GM21576 (cell line): ENCODE data around the gene RREB1.

Source experiments
- ATAC-seq: cut with Tn5 transposase; IDR thresholded peaks from one replicate; pipeline ENCODE4 v1.9.1; 2021; ENCODE audit warnings: mild to moderate bottlenecking, moderate library complexity; ENCODE audit not compliant: unreplicated experiment

The RREB1 gene

DNA sequence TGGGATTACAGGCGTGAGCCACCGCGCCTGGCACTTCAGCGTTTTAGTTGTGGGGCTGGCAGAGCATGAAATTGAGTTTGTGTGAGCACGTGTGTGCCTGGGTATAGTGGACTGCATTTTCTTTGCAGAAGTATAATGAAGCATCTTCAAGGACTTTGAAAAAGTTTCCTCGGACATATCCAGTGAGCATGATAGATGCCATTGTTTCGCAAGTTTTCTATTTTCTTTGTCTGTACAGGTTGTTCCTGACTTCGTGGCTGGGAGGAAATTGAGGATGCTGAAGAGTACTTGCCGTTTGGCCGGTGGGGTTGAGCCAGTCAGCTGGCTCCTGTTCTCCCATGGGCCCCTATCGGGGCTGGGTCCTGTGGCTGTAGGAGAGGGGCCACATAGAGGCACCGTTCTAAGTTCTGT is 55.9 kb downstream of the RREB1 start:
- ATAC-seq: no peak

DNA sequence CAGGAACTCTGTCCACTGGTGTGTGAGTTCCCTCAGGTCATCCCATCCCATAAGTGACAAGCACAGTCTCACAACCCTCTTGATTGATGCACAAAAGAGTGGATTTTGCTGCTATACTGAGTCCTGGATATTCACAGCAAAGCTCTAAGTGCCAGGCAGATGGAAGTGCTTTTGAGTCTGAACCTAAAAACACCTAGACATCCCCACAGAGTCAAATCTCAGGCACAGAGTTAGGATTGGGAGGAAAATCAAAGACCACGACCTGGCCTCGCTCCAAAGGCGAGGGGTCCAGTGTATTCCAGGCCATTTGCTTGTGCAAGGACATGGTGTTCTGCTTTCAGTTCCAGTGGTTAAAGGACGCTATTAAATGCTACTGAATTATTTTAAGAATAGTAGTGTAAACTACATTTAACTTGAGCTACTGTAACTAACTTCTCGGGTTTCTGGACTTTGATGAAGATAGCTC is 56.8 kb downstream of the RREB1 start:
- ATAC-seq: no peak

DNA sequence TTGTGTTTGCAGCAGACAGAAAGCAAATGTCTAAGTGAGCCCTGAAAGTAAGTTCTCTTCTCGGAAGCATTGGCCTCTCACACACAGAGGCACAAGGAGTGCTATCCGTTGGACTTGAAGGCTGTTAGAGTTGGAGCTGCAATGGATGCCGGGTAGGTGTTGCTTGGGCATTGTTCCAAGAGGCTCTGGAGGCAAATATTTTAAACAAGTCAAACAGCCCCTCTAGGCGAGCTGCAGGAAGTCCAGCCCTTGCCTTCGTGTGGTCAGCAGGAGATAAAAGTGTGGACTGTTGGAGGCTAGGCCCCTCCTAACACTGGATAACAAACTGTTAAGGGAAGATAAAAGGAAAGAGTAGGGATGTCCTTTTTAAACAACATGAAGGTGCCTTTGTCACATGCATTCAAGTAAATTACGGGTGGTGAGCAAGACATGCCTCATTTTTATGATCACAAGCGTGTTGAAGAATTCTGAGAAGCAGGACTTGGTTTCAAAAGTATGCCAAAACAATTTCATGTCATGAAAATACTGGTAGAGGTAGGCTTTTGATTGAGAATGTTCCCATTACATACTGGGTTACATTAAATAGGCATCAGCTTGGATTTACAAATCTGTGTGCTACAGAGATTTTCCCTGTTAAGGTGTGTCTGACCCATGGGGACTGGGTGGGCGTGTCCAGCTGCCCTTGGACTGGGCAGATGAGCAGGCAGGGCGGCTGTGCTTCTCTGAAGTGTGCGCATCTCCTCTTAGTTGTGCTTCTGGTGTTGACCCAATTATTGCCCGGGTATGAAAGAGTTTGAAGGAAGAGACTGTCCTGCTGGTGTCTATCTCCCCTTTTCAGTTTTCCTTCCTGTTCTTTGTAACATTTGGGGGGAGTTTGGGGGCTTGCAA is 57.5 kb downstream of the RREB1 start:
- ATAC-seq: no peak

DNA sequence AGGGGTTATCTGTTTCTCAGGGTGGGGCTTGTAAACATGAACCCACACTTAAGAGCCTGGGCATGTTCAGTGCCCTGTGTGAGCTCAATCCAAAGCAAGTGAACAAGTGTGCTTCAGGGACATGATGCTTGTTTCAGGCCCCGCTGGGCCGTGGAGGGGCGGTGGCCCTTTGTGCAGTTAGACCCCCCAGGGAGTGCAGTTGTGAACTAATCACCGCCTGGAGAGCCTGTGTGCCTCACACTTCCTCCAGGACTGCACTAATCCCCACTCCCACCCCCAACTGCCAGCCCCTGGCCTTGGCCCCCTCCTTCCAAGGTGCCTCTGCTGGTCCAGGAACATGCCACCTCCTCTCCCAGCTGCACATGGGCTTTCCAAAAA is 58.1 kb downstream of the RREB1 start:
- no peak for ATAC-seq

DNA sequence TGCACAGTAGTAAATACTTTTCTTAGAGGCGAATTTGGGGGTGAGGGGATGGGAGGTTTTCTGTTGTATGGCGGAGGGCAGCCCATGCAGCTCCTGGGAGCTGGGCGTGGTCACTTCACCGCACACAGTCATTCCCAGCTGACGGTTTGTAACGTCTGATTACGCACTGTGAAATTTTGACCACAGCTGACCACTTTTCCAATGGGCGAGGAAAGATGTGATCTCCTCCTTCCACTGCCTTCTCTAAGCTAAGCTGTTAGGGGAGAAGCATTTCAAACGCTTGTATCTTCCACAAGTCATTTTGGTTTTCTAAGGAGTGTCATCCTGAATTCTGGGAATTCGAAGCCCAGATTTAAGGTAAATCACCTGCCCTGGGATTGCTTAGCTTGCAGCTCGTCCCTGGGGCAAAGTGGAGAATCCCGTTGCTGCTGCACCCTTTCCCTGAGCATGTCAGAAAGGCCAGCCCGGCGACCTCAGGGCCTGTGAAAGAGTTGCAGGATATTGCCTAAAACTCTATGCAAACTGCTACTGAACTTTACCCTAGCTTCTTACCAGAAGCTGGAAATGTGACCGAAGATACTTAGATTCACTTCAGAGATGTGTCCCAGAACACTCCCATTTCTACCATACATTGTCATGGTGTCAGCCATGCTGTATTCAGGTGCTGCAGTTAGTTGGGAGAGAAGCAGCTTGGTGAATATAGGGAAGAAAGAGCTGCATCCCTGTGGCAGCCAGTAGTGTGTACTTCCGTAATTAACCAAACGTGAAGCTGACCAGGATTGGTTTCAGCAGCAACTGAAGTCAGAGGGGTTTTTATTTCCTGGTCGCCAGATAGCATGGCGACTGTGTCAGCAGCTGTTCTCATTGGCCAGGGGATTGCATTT is 58.9 kb downstream of the RREB1 start:
- ATAC-seq: no peak

DNA sequence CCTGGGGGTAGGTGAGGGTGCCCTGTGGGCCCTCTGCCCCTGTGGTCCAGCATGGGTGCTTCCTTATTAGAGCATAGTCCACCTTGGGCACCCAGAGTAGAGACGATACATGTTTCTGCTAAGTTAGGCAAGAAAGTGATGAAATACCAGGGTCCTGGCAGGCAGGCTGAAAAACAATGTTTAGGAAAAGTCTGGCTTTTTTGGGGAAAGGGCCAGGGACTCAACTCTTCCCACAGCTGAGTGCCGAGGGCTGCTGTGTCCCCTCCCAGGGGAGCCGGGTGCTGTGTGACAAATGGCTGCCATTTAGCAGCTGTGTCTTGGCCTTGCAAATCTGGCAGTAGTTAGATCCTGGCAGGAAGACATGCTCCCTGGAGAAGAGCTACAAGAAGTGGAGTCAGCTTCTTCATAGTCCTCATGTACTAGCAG is 61.5 kb downstream of the RREB1 start:
- no peak for ATAC-seq

DNA sequence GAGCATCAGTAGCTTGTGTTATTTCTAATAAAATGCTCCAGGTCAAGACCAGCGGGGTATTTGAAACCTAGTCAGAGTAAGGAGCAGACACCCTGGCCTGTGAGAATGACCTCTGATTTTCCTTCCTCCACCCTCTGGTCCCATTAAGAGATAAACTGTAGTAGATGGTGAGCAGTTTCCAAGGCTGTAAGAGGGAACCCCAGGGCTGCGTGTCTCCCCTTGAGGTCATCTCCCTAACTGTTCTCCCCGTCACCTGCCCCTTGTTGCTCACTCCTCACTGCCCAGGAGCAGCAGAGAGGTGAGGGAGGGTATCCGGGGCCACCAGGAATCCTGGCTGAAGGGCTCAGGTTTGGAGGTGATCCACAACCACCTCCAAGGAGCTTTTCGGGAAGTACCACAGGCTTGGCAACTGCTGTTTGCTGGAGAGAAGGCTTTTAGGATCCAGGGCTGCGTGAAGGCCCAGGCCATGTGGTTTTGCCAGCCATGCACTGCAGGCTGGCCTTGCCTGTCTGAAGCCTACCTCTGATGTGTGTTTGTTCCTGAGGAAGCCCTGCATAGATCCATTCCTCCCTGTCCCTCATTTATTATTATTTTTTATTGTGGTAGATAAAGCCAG is 62.5 kb downstream of the RREB1 start:
- no peak for ATAC-seq

DNA sequence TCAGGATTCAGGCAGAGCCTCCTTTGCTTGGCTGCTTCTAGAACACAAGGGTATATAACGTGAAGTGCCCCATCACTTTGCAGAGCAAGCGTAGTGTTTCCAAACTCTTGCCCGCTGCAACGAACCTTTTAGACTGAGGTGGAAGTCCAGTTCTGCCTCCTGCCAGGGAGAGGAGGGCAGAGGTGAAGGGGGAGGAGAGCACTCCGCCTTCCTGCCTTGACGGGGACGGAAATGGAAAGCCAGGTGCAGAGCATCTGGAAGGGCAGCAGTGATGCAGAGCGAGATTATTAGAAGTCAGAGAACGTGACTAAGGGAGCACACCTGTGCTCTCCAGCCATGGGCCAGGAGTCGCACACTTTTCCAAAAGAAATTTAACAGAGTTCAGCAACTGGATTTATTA is 63.4 kb downstream of the RREB1 start:
- ATAC-seq: no peak

DNA sequence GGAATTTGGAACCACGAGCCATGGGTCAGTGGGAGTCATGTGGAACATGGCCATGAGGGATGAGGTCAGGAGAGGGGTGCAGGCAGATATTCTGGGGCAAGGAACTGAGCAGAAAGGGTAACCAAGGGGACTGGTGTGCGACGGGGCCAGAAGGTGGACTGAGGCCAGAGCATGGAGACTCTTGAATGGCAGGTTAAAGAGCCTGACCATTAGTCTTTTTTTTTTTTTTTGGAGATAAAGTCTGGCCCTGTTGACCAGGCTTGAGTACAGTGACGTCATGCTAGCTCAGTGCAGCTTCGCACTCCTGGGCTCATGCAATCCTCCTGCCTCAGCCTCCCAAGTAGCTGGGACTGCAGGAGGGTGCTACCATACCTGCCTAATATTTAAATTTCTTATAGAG is 64.0 kb downstream of the RREB1 start:
- no peak for ATAC-seq

DNA sequence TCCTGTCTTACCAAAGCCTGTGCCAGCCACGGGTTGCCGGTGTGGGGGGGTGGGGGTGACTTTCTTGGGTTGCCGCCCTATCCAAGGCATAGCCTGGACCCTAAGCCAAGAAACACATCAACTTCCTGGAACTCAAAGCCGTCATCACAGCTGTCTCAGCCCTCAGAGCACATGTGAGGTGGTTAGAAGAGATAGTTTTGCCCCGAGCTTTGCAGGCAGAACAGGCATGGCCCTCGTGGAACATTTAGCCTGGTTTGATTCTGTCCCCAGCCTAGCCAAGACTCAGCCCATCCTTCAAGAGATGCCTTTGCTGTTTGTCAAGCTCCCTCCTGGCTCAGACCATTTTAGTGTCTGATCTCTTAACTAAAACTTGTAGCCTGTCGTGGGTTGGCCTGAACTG is 64.9 kb downstream of the RREB1 start:
- ATAC-seq: no peak

DNA sequence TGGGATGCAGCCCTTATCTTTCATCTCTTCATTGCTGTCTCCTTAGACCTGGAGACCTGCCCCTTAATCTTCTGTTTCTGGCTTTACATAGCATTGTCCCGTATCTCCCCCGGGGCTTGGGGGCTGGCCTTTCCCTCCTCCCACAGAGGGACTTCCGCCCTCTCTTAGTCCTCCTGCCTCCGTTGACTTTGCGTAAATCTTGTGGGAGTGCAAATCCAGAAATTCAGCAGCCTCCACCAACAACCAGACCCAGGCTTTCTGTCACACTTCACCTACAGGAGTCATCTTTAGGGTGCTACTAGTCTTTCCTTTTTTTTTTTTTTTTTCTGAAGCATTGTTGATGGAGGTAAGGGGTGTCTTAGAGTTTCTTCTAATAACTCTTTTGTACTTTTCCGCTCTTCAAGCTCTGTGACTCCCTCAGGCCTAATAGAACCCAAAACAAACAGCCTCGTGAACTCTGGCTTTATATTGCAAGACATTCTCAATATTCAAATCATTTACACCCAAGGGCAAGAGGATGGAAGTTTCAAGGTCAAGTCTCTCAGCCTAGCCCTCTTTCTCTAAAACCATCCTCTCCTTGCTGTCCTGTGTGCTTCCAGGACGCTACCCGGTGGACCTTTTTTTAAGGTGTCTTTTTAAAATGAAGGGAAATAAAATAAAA is 66.2 kb downstream of the RREB1 start:
- no peak for ATAC-seq

DNA sequence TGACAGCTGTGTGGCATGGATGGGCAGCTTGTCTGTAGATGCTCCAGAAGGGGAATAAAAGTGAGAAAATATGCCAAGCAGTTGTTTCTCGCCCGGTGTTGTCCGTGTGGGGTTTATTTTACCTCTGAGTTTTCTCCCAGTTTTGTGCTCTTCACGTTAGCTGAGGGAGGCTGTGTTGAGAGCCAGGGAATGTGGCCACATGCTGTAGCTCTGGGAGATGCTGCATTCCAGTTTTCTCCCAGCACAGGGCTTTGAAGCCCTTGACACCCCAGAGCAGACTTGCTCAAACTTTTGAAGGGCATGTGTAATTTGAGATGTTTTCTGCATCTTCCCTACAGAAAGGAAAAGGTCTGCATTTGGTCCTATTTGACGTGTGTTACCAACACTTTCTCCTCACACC is 67.7 kb downstream of the RREB1 start:
- ATAC-seq: no peak

DNA sequence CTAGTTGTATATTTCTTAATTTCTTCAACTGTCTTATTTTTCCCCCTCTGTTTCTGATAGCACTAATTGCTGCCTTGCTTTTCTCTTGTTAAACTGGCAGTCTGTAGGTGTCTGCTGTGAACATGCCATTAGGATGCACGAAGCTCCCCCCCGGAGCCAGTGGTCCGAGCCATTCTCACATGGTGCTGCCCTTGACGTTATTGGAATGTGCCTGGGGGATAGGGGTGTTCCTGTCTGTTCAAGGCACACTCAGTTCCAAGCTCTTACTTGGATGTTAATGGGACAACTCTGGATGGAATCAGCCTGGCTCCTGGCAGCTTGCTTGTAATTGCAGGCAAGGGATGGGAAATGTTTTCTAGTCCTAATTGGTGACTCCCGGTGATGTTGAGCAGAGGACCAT is 68.4 kb downstream of the RREB1 start:
- ATAC-seq: no peak

DNA sequence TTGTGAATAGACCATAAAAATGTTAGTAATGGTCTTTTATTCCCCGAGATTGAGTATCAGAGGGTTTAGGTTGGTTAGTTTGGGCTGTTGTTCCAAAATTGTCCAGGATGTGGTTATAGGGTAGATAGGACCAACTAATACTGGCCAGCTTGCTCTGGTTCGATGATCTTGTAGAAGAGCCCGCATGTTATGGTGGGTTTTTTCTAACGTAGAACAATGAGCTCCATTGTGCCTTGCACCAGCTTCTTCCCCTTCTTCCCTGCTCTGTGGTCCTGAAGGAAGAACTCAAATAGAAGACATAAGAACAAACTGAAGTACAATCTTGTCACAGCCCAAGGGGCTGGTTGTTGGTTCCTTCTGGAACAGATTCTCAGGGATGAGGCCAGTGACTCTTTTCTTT is 70.5 kb downstream of the RREB1 start:
- ATAC-seq: no peak

DNA sequence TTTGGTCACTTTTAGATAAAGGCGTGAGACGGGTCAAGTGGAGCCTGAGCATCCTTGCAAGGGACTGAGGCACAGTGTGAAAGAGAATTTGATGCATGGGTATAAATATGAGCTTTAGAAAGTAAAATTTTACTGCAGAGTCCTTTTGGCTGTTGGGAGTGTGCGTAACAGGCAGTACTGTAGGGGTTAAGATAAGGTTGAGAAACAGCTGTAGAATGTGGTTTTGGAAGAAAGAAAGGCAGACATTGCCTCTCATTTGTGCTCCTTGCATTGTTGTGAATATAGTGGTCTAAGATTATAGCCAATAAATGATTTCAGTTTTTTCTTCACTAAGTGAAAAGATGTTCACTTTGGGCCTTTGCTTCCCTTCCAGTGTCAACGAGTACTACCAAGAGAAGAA is 73.0 kb downstream of the RREB1 start:
- no peak for ATAC-seq

DNA sequence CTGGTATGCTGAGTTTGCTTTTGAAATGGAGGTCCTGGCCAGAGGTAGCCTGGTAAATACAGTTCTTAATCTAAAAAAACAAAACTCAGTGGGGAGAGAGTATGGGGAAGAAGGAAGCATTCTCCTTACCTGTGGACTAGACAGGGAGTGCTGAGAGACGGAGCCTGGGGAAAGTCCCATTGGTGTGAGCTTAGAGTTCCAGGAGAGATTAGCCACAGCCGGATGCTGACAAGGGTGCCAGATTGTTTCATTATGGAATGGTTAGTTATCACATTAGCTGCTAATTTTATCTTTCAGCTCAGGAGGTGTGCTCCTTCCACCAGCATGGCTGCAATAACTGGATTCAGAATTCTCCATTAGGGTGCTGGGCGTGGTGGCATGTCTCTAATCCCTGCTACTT is 75.9 kb downstream of the RREB1 start:
- no peak for ATAC-seq

DNA sequence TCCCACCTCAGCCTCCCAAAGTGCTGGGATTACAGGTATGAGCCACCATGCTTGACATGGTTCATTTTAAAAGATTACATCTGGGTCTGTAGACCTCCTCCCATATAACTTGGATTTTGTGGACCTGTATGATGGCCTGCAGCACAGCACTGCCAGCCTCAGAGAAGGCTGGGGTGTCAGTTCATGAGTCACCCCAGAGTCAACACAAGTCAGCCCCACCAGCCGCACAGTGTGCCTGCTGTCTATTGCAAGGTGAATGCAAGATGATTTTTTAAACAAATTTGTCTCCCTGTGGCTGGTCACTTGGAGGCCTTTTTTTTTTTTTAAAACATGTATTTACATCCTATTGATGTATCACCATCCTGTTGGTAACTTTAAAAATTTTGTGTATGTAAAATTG is 76.7 kb downstream of the RREB1 start:
- ATAC-seq: no peak

DNA sequence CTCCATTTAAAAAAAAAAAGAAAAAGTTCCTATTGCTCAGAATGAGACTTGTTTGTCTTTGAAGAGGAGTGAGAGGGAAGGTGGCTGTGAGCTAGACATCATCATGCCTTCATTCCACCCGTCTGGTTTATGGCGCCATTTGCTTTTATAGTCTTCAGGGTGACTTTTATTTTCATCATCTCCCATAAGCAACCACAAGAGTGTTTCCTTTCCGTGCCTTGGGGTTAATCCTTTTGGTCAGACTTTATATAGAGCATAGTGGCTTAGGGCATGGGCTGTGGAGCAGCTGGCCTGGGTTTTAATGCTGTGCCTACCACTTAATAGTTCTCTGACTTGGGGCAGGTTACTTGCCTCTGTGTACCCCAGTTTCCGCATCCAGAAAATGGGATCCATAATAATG is 77.8 kb downstream of the RREB1 start:
- ATAC-seq: no peak

DNA sequence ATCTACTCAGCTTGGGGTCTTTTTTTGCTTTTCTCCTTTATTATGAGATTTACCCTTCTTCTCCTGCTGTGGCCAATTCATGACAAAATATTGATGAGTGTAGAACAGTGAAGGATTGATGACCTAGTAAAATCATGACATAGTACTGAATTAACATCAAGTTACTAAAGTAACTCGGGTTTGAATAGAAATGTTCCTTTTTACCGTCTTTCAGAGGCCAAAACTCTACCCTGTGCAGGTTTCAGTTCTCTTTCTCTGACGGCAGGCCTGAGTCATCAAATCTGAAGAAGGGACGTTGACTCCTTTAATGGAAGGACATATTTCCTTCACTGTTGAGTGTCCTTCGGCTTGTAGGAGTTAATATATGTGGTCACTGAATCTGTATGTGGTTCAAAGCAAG is 80.7 kb downstream of the RREB1 start:
- ATAC-seq: peak; percentile 89

DNA sequence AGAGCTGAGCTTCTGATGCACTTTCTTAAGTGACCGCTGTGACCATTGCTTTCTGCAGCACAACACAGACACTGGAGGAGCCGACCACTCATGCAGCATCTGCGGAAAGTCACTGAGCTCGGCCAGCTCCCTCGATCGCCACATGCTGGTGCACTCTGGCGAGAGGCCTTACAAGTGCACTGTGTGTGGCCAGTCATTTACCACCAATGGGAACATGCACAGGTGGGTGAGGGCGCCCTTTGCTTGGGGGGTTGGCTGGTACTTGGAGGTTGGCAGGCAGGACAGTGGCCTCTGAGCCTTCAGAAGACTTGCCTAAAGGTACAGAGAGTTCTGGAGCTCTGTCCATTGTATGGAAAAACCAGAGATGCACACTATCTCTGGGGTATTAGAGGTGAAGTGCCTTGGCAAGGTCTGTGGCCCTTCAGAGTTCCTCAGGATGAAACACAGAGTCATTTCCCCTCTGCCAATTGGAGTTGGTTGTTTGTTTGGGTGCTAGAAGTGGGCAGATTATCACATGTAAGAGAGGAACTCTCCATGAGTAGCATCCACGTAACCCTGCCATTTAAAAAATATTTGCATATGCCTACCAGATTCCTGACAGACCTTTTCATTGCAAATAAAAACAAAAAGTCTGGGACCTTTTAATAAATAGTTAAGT is 81.5 kb downstream of the RREB1 start:
- no peak for ATAC-seq
